DMS 273 (cell line): ENCODE results near the gene RCAN2.

Source experiments
- DNase-seq: peaks from one replicate; lab custom pipeline; 2025; ENCODE audit not compliant: unreplicated experiment; lab: John Stamatoyannopoulos, UW

Gene RCAN2

GRCh38 chr6:46293641-46294316 is 197.5 kb downstream of the RCAN2 start:
- no peak for DNase-seq

DNA sequence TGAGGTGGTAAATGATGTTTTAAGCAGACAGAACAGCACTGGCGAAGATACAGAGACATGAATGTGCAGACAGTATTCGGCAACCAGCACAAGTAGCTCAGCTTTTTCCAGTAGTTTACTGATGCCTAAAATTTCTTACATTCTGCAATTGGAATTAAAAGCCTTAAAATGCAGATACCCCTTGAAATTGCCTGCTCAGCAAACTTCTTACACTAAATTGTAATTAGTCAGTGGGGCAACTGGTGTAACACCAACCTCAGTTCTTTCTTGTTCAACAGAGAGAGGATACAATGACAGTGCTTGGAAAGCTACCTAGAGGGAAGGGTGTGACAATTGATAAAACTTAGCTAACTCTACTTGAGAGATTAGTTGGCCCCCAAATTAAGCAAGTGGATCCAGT is 199.4 kb downstream of the RCAN2 start:
- DNase-seq: no peak

GRCh38 chr6:46291275-46291633 is 200.0 kb downstream of the RCAN2 start:
- DNase-seq: no peak

- DNase-seq: no peak
Observed at GRCh38 chr6:46290421-46291274, 200.6 kb downstream of the RCAN2 start.

DNA sequence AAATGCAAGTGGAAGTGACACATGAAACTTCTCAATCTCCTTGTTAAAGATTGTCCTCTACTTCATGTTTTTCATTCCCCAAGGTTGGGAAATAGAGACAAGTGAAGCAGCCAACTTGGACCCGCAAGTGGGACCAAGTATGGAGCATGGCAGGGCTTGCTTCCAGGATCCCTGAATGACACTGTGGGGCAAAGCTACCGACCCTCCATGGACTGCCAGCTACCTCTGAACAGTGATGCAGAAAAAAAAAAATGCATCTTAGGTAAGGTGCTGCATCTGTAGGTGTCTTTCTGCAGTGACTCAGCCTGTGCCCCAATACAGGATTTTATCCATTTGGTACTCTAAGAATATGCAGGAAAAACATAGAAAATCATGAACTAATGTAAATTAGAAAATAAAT is 201.4 kb downstream of the RCAN2 start:
- DNase-seq: no peak

DNA sequence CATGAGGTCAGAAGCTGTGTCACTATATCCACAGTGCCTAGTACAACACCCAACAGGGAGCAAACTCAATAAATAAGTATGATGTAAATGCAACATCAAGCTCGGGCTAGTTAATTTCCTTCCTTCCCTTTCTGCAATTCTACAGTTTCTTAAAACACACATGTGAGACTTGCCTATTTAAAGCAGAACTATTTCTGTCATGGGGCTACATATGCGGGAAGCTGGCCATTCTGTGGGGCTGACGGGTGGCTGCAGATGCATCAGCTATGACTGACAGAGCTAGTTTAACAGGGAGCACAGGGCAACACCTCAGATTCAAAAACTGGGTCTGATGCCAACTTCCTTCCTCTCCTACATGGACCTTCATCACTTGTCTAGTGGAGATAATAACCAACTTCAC is 202.4 kb downstream of the RCAN2 start:
- DNase-seq: no peak

- DNase-seq: no peak
Observed at GRCh38 chr6:46287681-46288080, 203.6 kb downstream of the RCAN2 start.

GRCh38 chr6:46287043-46287442 is 204.2 kb downstream of the RCAN2 start:
- no peak for DNase-seq

DNA sequence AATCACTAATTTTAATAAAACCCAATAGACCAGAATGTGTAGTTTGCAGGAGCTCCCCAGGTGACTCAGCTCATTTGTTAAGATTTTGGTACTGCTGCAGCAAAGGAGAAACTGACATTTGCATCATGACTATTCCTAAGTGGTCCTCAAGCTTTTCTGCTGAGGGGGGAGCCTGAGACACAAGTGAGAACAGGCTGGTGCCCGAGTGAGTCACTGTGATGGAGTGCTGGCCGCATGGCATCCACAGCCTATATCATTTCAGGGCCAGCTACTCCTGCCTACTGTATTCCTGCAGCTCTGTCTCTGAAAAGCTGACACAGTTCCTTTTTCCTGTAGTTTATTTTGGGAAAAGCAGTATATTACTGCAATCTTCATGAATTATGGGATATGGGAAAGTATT is 206.8 kb downstream of the RCAN2 start:
- no peak for DNase-seq

GRCh38 chr6:46281110-46281509 is 210.1 kb downstream of the RCAN2 start:
- peak; percentile 42 for DNase-seq

DNA sequence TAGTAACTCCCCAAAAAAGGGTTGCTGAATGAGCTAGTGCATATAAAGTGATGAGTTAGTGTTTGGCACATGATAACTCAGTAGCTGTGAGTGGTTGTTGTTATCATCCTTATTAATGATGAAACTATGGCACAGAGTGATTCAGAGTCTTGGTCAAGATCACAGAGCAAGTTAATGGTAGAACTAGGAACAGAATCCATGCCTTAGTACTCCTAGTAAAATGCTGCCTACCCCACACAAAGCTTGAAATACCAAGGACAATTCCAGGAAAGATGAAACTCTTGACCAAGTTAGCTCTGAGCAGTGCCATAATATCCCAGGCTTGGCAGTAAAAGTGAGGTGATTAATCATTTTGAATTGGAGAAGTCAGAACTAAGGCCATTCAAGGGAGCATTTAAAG is 211.4 kb downstream of the RCAN2 start:
- DNase-seq: no peak

GRCh38 chr6:46276576-46277142 is 214.6 kb downstream of the RCAN2 start:
- DNase-seq: no peak

GRCh38 chr6:46274502-46274901 is 216.7 kb downstream of the RCAN2 start:
- no peak for DNase-seq

DNA sequence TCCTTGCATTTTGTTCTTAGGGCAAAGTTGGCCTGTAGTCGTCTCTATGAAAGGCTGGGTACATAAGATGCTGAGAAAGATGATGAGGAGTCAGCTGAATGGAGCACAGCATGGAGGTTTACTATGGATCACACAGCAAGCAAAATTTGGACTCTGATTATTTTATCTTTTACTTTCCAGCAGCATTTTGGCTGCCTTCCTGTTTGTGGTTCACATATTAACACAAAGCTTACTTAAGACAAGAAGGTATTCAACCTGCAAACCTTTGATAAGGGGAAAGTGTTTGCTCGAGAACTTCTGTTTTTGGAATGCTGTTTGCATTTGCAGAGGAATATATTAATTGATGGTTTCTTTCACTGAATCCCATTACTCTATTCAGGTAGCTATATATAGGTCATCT is 217.3 kb downstream of the RCAN2 start:
- no peak for DNase-seq

DNA sequence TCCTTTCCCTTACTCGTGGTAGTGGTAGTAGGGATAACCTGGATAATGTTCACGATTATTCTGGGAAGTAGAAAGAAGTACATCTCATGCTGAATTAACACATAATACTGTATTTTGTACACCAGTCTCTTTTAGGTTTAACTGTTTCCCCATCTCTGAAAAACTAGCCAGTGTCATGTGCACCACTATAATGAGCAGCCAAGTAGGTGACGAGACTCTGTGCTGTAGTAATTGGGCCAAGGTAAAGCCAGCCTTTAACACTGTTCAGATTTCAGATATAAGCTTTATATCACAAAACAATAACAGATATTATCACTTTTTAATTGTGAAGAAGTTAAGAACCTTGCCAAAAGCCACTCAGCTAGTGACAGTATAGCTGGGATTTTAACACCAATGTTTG is 219.5 kb downstream of the RCAN2 start:
- DNase-seq: no peak

GRCh38 chr6:46271107-46271506 is 220.1 kb downstream of the RCAN2 start:
- no peak for DNase-seq

- DNase-seq: peak; percentile 3
Observed at GRCh38 chr6:46270336-46270735, 220.9 kb downstream of the RCAN2 start.

- DNase-seq: no peak
Observed at GRCh38 chr6:46269447-46270229, 221.6 kb downstream of the RCAN2 start.

DNA sequence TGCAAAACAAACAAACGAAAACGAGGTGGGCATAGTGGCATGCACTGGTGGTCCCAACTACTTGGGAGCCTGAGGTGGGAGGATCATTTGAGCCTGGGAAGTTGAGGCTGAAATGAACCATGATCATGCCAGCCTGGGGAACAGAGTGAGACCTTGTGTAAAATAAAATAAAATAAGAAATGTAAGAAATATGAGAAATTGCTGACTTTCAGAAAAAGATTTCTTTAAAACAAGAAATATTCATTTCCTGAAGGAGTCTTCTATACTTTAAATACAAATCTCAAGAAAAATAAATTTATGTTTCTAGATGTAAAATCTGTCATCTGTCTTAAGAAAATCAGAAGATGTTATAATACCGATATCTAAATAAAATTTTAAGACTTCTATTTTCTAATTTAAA is 223.7 kb downstream of the RCAN2 start:
- DNase-seq: no peak

- DNase-seq: no peak
Observed at GRCh38 chr6:46265373-46265772, 225.9 kb downstream of the RCAN2 start.

DNA sequence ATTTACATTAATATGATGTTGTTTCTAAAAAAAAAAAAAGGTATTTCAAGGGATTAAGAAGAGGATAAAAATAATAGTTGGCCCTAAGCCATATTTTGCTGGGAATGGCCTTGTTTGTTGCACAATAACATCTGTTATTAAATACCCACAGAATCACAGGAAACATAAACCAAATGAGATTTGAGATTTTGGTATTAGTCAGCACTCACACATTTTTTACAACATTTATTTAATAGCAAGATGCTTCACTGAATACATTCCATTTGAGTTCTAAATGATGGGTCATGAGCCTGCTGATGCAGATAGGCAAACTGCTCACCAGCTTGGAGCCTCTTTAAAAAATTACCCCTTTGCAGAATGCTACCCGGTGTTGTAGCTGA is 227.6 kb downstream of the RCAN2 start:
- no peak for DNase-seq
